Erythroblast (primary cell): ENCODE results near the gene NFYC.

ENCODE experiments used
- GATA1 ChIP-seq: IDR thresholded peaks from 2 replicates; pipeline ENCODE4 v1.6.1; 2011; ENCODE audit warnings: low read depth, mild to moderate bottlenecking, control low read depth, low read length, moderate library complexity
- POLR2A ChIP-seq: IDR thresholded peaks from 2 replicates; pipeline ENCODE4 v1.6.1; 2011; ENCODE audit warnings: mild to moderate bottlenecking, low read length

GRCh38 chr1:40717955-40718354 is 26.5 kb downstream of the NFYC start:
- TF ChIP-seq POLR2A (no peak), GATA1 (no peak)
